Gastroesophageal sphincter (tissue), 3 donors: ENCODE data around the gene SLC4A9.

Experiments used
- POLR2A ChIP-seq, 2 donors: fragments of 450-650 bp; IDR thresholded peaks; one replicate each; pipeline ENCODE4 v1.6.1; 2017; ENCODE audit warnings: antibody characterized with exemption in 2 of 2, mild to moderate bottlenecking in 2 of 2, moderate library complexity in 1 of 2
- POLR2AphosphoS5 ChIP-seq: sonication (generic); formaldehyde crosslinking; IDR thresholded peaks from one replicate; pipeline ENCODE4 v1.6.1; 2017; ENCODE audit warnings: antibody characterized with exemption
- TF ChIP-seq, protein P1 (sequence below), 4 experiments: fragments of 200-600 bp in 2 of 4; fragments of 450-650 bp in 2 of 4; sonication (generic) in 1 of 4; IDR thresholded peaks; one replicate each; pipeline ENCODE4 v1.5.1; 2017 to 2019; ENCODE audit warnings: antibody characterized with exemption in 4 of 4, mild to moderate bottlenecking in 2 of 4, moderate library complexity in 2 of 4

DNA sequence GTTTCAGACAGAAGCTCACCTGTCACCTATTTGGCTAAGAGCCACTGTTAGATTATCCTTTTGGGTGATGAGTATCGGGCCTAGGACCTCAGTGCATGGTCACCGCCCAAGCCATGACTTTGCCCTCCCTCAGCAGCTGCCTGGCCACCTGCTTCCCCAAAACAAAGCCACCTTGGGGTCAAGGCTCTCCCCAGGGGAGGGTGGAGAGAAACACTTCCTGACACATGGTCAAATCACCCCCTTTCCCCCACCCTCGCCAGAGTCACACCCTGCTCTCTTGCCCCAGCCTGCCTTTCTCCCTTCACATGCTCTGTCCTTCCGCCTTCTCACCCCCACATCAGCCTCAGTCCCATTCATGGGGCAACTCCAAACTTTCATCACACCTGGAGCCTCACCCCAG lies 11.9 kb upstream of the SLC4A9 start:
- TF ChIP-seq, protein P1, sequence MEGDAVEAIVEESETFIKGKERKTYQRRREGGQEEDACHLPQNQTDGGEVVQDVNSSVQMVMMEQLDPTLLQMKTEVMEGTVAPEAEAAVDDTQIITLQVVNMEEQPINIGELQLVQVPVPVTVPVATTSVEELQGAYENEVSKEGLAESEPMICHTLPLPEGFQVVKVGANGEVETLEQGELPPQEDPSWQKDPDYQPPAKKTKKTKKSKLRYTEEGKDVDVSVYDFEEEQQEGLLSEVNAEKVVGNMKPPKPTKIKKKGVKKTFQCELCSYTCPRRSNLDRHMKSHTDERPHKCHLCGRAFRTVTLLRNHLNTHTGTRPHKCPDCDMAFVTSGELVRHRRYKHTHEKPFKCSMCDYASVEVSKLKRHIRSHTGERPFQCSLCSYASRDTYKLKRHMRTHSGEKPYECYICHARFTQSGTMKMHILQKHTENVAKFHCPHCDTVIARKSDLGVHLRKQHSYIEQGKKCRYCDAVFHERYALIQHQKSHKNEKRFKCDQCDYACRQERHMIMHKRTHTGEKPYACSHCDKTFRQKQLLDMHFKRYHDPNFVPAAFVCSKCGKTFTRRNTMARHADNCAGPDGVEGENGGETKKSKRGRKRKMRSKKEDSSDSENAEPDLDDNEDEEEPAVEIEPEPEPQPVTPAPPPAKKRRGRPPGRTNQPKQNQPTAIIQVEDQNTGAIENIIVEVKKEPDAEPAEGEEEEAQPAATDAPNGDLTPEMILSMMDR (IDR thresholded peaks at IDR 0.05): no peak
- no peak for TF ChIP-seq POLR2A (IDR thresholded peaks at IDR 0.05)
- no peak for TF ChIP-seq POLR2AphosphoS5
